HEK293 (cell line): ENCODE results near the gene MSI2.

Experiments
- CTCF ChIA-PET: fragments of 350-600 bp; formaldehyde crosslinking; extraction: SDS; loops from one replicate; lab custom pipeline; 2021; ENCODE audit warnings: antibody characterized with exemption; lab: Yijun Ruan, JAX
- POLR2A ChIA-PET: fragments of 300-600 bp; formaldehyde crosslinking; extraction: SDS; loops from one replicate; lab custom pipeline; 2020; ENCODE audit warnings: antibody characterized with exemption, inconsistent platforms; lab: Yijun Ruan, JAX
- H3K27ac ChIP-seq: fragments of 200-500 bp; sonication (Bioruptor generic); 2 replicates; pipeline ENCODE4 v1.5.1; 2014; ENCODE audit warnings: low read depth, low read length, control low read depth, inconsistent platforms; ENCODE audit errors: extremely low read depth
- H3K36me3 ChIP-seq, 2 experiments: fragments of 200-500 bp in 1 of 2; sonication (Bioruptor generic) in 1 of 2; 1 replicate in 1 of 2; 2 replicates in 1 of 2; pipeline ENCODE4 v1.5.1; 2014 to 2017; ENCODE audit warnings: inconsistent platforms in 2 of 2, low read length in 2 of 2; ENCODE audit not compliant: control insufficient read depth in 2 of 2, insufficient read depth in 1 of 2
- H3K4me1 ChIP-seq: fragments of 200-500 bp; sonication (Bioruptor generic); 2 replicates; pipeline ENCODE4 v1.5.1; 2014; ENCODE audit warnings: mild to moderate bottlenecking, low read length, inconsistent platforms; ENCODE audit not compliant: control insufficient read depth, insufficient read depth
- H3K4me3 ChIP-seq: 2 replicates; pipeline ENCODE4 v1.5.1; 2011; ENCODE audit warnings: low read depth, mild to moderate bottlenecking, control low read depth, low read length, moderate library complexity
- H3K9me3 ChIP-seq: fragments of 200-500 bp; sonication (Bioruptor generic); 2 replicates; pipeline ENCODE4 v1.5.1; 2014; ENCODE audit warnings: low read depth, low read length, inconsistent platforms; ENCODE audit not compliant: control insufficient read depth, insufficient read depth
- EGR2 ChIP-seq: fragments of 450-650 bp; formaldehyde crosslinking; IDR thresholded peaks from 2 replicates; pipeline ENCODE4 v1.5.1; 2016; ENCODE audit warnings: low read depth, missing biosample characterization, missing genetic modification characterization
- GLI4 ChIP-seq: fragments of 450-650 bp; formaldehyde crosslinking; IDR thresholded peaks from 2 replicates; pipeline ENCODE4 v1.5.1; 2016; ENCODE audit warnings: missing biosample characterization, missing genetic modification characterization
- GLIS2 ChIP-seq: fragments of 450-650 bp; formaldehyde crosslinking; IDR thresholded peaks from 2 replicates; pipeline ENCODE4 v1.5.1; 2016; ENCODE audit warnings: missing biosample characterization, missing genetic modification characterization
- INSM2 ChIP-seq: fragments of 450-650 bp; formaldehyde crosslinking; IDR thresholded peaks from 2 replicates; pipeline ENCODE4 v1.5.1; 2016; ENCODE audit warnings: missing biosample characterization, missing genetic modification characterization
- KLF7 ChIP-seq: fragments of 450-650 bp; formaldehyde crosslinking; IDR thresholded peaks from 2 replicates; pipeline ENCODE4 v1.5.1; 2016; ENCODE audit warnings: missing biosample characterization, missing genetic modification characterization, borderline replicate concordance
- SALL2 ChIP-seq: fragments of 450-650 bp; formaldehyde crosslinking; IDR thresholded peaks from 2 replicates; pipeline ENCODE4 v1.5.0; 2017; ENCODE audit warnings: missing biosample characterization, mild to moderate bottlenecking, missing genetic modification characterization, borderline replicate concordance
- TSHZ1 ChIP-seq: fragments of 450-650 bp; formaldehyde crosslinking; IDR thresholded peaks from 2 replicates; pipeline ENCODE4 v1.5.1; 2016; ENCODE audit warnings: missing biosample characterization, missing genetic modification characterization, borderline replicate concordance
- ZBTB17 ChIP-seq: fragments of 450-650 bp; formaldehyde crosslinking; IDR thresholded peaks from 2 replicates; pipeline ENCODE4 v1.5.1; 2016; ENCODE audit warnings: missing biosample characterization, missing genetic modification characterization
- ZBTB26 ChIP-seq: fragments of 450-650 bp; formaldehyde crosslinking; optimal IDR thresholded peaks from 2 replicates; pipeline ENCODE3; 2016; ENCODE audit warnings: missing biosample characterization, mild to moderate bottlenecking, missing genetic modification characterization
- ZNF157 ChIP-seq: fragments of 450-650 bp; formaldehyde crosslinking; IDR thresholded peaks from 2 replicates; pipeline ENCODE4 v1.5.1; 2016; ENCODE audit warnings: missing biosample characterization, missing genetic modification characterization
- ZNF18 ChIP-seq: fragments of 450-650 bp; formaldehyde crosslinking; IDR thresholded peaks from 2 replicates; pipeline ENCODE4 v1.5.1; 2016; ENCODE audit warnings: missing biosample characterization, missing genetic modification characterization
- ZNF274 ChIP-seq, 2 experiments: fragments of 200-500 bp in 1 of 2; fragments of 450-650 bp in 1 of 2; sonication (Bioruptor generic) in 1 of 2; formaldehyde crosslinking in 1 of 2; IDR thresholded peaks; 2 replicates each; pipeline versions ENCODE4 v1.5.1 to v1.6.1; 2014 to 2016; ENCODE audit warnings: borderline replicate concordance in 1 of 2, inconsistent platforms in 1 of 2, low read length in 1 of 2, missing biosample characterization in 1 of 2, missing genetic modification characterization in 1 of 2
- ZNF398 ChIP-seq: fragments of 450-650 bp; formaldehyde crosslinking; IDR thresholded peaks from 2 replicates; pipeline ENCODE4 v1.5.1; 2017; ENCODE audit warnings: missing biosample characterization, missing genetic modification characterization
- ZNF423 ChIP-seq: fragments of 450-650 bp; formaldehyde crosslinking; IDR thresholded peaks from 2 replicates; pipeline ENCODE4 v1.5.1; 2016; ENCODE audit warnings: missing biosample characterization, missing genetic modification characterization
- ZNF549 ChIP-seq: fragments of 450-650 bp; IDR thresholded peaks from 2 replicates; pipeline ENCODE4 v1.5.1; 2018; ENCODE audit warnings: missing biosample characterization, missing genetic modification characterization, mild to moderate bottlenecking, inconsistent platforms, moderate library complexity
- ZNF707 ChIP-seq: fragments of 450-650 bp; formaldehyde crosslinking; IDR thresholded peaks from 2 replicates; pipeline ENCODE4 v1.5.1; 2016; ENCODE audit warnings: missing biosample characterization, missing genetic modification characterization

MSI2 gene

GRCh38 chr17:57447357-57447989, 191.2 kb downstream of the MSI2 start:
- peaks cover 8% of the 10 kb centered on the region for H3K4me1 ChIP-seq
- ChIA-PET POLR2A (interaction anchor here (0.6 kb wide), 1 partner anchor 190 kb away, joined by 5 read pairs; no protein-coding TSS in a partner anchor), CTCF (interaction anchor here (0.6 to 1.3 kb wide), 4 partner anchors 54 to 386 kb away, joined by 3 to 5 read pairs (median 3); no protein-coding TSS in a partner anchor)
- no peak overlapping the region for H3K4me3 ChIP-seq
- no peaks in the 10 kb centered on the region for H3K36me3 ChIP-seq
- no peaks in the 10 kb centered on the region for H3K9me3 ChIP-seq
- TF ChIP-seq INSM2 (tag by site-specific recombination) = no peak
- TF ChIP-seq GLI4 = no peak
- TF ChIP-seq ZBTB17 = no peak
- no peak for TF ChIP-seq ZBTB26 (tag by site-specific recombination)
- TF ChIP-seq ZNF274 (IDR thresholded peaks at IDR 0.05; ENCODE audit: low read length) = no peak
- TF ChIP-seq ZNF274 (tag by site-specific recombination; IDR thresholded peaks at IDR 0.05; ENCODE audit: borderline replicate concordance) = no peak
- TF ChIP-seq ZNF398 (tag by site-specific recombination) = no peak
- no peak for TF ChIP-seq ZNF157 (tag by site-specific recombination)
- no peak for TF ChIP-seq GLIS2 (tag by site-specific recombination)
- TF ChIP-seq ZNF549 (tag by site-specific recombination) = no peak
- no peak for TF ChIP-seq TSHZ1 (tag by site-specific recombination)
- TF ChIP-seq KLF7 = no peak
- TF ChIP-seq EGR2 (tag by site-specific recombination) = no peak
- no peak for TF ChIP-seq ZNF18
- no peak for TF ChIP-seq ZNF423 (tag by site-specific recombination)
- no peak for TF ChIP-seq ZNF707 (tag by site-specific recombination)
- no peak for TF ChIP-seq SALL2 (tag by site-specific recombination)
- no peak overlapping the region for H3K27ac ChIP-seq
